ENCODE results near the gene MYO5A. TPM values are rescaled to one million over a fixed set of nuclear protein-coding genes. Genes with fewer than 3 reads are reported as not detected.

MYO5A gene
- total RNA-seq, 2 experiments from 2014 or later, result 19.2 to 22.6 TPM

DNA sequence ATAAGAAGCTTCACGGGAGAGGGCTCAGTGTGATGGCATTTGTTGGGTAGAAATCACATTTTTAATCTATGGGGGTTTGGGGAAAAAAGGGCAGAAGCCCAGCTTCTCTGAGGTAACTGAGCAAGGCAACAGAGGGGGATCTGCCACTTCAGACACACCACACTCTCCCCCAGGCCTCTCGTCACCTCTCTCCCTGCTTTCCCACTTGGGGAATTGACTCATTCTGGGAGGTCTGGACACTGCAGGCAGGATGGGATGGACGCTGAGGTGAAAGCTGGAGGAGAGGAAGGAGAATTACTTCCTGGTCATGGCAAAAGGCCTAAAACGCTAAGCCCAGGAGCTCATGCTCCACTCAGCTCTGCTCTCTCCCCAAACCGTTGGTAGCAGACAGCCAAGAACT is 266.3 kb downstream of the MYO5A start:
- ATAC-seq (peak; percentile 10), DNase-seq (no peak)
- no peaks in the 10 kb centered on the region for H3K9me3 Mint-ChIP-seq
- H3K36me3 Mint-ChIP-seq (ENCODE audit: low read depth), result peaks cover 3% of the 10 kb centered on the region
- intact Hi-C loops (cut with micrococcal nuclease), result loop anchor here (10.0 kb wide), 1 partner anchor 272 kb away; no protein-coding TSS in a partner anchor
- ChIA-PET POLR2A (interaction anchor here (1.0 kb wide), 1 partner anchor 109 kb away, joined by 4 read pairs; no protein-coding TSS in a partner anchor), CTCF (interaction anchor here (0.8 to 2.8 kb wide), 9 partner anchors 8 to 144 kb away, joined by 3 to 12 read pairs (median 3); no protein-coding TSS in a partner anchor)
- peak overlapping the region; percentile 56 for H3K4me3 Mint-ChIP-seq
- H3K4me1 Mint-ChIP-seq (ENCODE audit: low read depth), result peaks cover 39% of the 10 kb centered on the region
- TF ChIP-seq, protein P1, sequence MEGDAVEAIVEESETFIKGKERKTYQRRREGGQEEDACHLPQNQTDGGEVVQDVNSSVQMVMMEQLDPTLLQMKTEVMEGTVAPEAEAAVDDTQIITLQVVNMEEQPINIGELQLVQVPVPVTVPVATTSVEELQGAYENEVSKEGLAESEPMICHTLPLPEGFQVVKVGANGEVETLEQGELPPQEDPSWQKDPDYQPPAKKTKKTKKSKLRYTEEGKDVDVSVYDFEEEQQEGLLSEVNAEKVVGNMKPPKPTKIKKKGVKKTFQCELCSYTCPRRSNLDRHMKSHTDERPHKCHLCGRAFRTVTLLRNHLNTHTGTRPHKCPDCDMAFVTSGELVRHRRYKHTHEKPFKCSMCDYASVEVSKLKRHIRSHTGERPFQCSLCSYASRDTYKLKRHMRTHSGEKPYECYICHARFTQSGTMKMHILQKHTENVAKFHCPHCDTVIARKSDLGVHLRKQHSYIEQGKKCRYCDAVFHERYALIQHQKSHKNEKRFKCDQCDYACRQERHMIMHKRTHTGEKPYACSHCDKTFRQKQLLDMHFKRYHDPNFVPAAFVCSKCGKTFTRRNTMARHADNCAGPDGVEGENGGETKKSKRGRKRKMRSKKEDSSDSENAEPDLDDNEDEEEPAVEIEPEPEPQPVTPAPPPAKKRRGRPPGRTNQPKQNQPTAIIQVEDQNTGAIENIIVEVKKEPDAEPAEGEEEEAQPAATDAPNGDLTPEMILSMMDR (IDR thresholded peaks at IDR 0.05), result no peak
- peak overlapping the region; percentile 93 for H3K27ac Mint-ChIP-seq
- no peaks in the 10 kb centered on the region for H3K27me3 Mint-ChIP-seq

DNA sequence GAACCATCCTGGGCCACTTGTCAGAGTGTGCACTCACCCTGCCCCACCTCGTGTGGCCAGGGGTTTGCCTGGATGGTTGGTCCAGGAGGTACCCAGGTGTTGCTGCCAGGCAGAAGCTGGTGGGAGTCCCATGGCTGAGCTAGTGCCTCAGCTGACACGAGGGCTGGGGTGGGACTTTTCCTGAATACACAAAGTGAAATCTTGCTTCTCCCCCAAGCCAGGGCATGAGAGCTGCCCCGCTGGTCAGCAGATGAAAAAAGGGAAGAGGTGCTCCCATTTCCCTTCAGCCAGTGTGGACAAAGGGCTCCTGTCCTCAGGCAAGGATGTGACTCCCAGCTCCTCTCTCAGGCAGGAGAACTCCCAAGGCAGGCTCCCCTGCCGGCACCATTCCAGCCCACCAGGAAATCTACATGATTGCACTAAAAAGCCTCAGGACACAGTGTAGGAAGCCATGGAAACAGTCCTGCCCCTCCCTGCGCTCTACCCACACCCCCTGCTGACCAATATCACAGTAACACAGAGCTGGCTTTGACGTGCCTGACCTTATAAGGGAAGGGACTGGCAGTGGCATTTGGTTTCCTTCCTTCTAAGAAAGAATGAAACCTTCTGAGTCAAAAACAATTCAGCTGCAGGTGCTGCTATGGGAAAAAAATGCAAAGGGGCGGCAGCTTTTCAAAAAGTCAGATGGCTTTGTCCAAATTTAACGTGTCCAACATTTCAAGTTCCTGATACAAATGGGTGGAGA is 267.0 kb downstream of the MYO5A start:
- peak overlapping the region; percentile 93 for H3K27ac Mint-ChIP-seq
- POLR2A ChIA-PET, result interaction anchor here (0.6 to 1.0 kb wide), 3 partner anchors 108 to 246 kb away, joined by 3 to 4 read pairs (median 3); no protein-coding TSS in a partner anchor
- H3K4me3 Mint-ChIP-seq, result peak overlapping the region; percentile 56
- TF ChIP-seq, protein P1 (IDR thresholded peaks at IDR 0.05), result peak; percentile 28
- peaks cover 45% of the 10 kb centered on the region for H3K4me1 Mint-ChIP-seq (ENCODE audit: low read depth)
- CTCF ChIA-PET, result interaction anchor here (0.8 to 2.8 kb wide), 11 partner anchors 8 to 145 kb away, joined by 3 to 12 read pairs (median 3); no protein-coding TSS in a partner anchor
- ATAC-seq (peak; percentile 99), DNase-seq (peak; percentile 87)
- intact Hi-C loops (cut with micrococcal nuclease), result loop anchor here (2.0 to 10.0 kb wide), 2 partner anchors 273 to 473 kb away; no protein-coding TSS in a partner anchor
- no peaks in the 10 kb centered on the region for H3K9me3 Mint-ChIP-seq
- peaks cover 3% of the 10 kb centered on the region for H3K36me3 Mint-ChIP-seq (ENCODE audit: low read depth)
- H3K27me3 Mint-ChIP-seq, result no peaks in the 10 kb centered on the region

DNA sequence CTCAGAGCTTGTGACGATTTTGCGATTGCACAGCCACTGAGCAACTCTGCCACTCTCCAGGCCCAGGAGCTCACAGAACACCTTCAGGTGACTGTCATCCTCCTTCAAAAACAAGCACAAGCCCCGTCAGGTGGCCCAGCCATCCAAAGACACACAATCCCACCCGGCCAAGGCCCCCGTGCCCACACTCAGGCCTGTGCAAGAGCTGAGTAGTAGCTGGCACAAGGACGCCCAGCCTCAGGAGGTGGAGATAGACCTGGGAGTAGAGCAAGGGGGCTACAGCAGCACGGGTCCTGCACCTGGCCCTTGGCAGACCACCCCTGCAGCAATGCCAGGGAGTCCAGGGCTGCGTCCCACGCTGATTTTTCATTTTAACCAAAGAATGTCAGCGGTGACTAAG is 267.7 kb downstream of the MYO5A start:
- Mint-ChIP-seq H3K27ac (peak overlapping the region; percentile 93), H3K36me3 (ENCODE audit: low read depth) (peaks cover 3% of the 10 kb centered on the region), H3K27me3 (no peaks in the 10 kb centered on the region), H3K4me1 (ENCODE audit: low read depth) (peaks cover 50% of the 10 kb centered on the region), H3K9me3 (no peaks in the 10 kb centered on the region), H3K4me3 (no peak overlapping the region)
- no peak for DNase-seq
- TF ChIP-seq, protein P1 (IDR thresholded peaks at IDR 0.05), result no peak
- ATAC-seq, result no peak
- intact Hi-C loops (cut with micrococcal nuclease), result loop anchor here (2.0 to 10.0 kb wide), 2 partner anchors 274 to 474 kb away; no protein-coding TSS in a partner anchor
- POLR2A ChIA-PET, result no interaction called here
- CTCF ChIA-PET, result interaction anchor here (1.1 to 2.8 kb wide), 9 partner anchors 10 to 145 kb away, joined by 3 to 12 read pairs (median 3); no protein-coding TSS in a partner anchor

DNA sequence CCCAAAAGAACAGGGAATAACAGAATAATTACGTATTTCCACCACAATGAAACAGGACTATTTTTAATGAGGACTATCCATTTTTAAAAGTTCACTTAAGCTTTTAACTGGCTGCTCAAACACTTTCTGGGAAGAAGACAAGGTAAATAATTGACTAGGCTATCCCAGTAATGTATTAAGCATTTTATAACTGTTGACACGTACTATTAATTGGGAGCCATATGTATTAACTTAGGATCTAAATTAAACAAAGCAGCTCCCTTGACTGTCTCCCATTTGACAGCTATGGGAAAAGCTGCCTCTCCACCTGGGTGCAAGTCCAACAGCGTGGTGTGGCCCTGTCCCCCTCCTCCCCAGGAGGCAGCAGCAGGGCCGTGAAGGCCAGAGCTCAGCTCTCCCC is 269.2 kb downstream of the MYO5A start:
- CTCF ChIA-PET, result interaction anchor here (1.4 to 5.5 kb wide), 5 partner anchors 9 to 475 kb away, joined by 3 to 49 read pairs (median 5); no protein-coding TSS in a partner anchor
- Mint-ChIP-seq H3K27me3 (no peaks in the 10 kb centered on the region), H3K27ac (no peak overlapping the region), H3K4me1 (ENCODE audit: low read depth) (peaks cover 49% of the 10 kb centered on the region), H3K4me3 (no peak overlapping the region), H3K36me3 (ENCODE audit: low read depth) (peaks cover 3% of the 10 kb centered on the region), H3K9me3 (no peaks in the 10 kb centered on the region)
- intact Hi-C loops (cut with micrococcal nuclease), result loop anchor here (10.0 kb wide), 1 partner anchor 75 kb away; no protein-coding TSS in a partner anchor
- DNase-seq (no peak), ATAC-seq (no peak)
- TF ChIP-seq, protein P1 (IDR thresholded peaks at IDR 0.05), result no peak
- POLR2A ChIA-PET, result interaction anchor here (1.0 kb wide), 1 partner anchor 268 kb away, joined by 3 read pairs; no protein-coding TSS in a partner anchor

Measured in activated CD8-positive, alpha-beta T cell treated with anti-CD3 and anti-CD28 coated beads for 36 hours (primary cell).